ENCODE measurements around the gene ZNF793. TPM values are rescaled to one million over a fixed set of nuclear protein-coding genes. Genes with fewer than 3 reads are reported as not detected.

Gene ZNF793
- total RNA-seq, 1 donor from 2014 or later = 6.4 TPM

DNA sequence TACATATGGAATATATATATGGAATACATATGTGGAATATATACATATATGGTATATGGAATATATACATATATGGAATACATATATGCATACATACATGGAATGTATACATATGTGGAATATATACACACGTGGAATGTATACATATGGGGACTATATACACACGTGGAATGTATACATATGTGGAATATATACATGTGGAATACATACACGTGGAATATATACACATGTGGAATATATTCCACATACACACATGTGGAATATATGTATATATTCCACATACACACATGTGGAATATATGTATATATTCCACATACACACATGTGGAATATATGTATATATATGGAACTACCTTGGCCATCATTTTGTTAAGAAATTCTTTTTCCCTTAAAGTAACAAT, 56.8 kb downstream of the ZNF793 start:
- no peak for ATAC-seq
- intact Hi-C loops (cut with micrococcal nuclease) = no loop called here

GRCh38 chr19:37564624-37565369, 58.1 kb downstream of the ZNF793 start:
- no peak for ATAC-seq
- intact Hi-C loops (cut with micrococcal nuclease) = no loop called here

More for the DNA sequence above, 56.8 kb downstream of the ZNF793 start:
- no peak for DNase-seq

GRCh38 chr19:37565370-37565669, 58.6 kb downstream of the ZNF793 start:
- DNase-seq = no peak
- ATAC-seq = no peak
- intact Hi-C loops (cut with micrococcal nuclease) = no loop called here

More at GRCh38 chr19:37564624-37565369, 58.1 kb downstream of the ZNF793 start:
- DNase-seq = no peak

DNA sequence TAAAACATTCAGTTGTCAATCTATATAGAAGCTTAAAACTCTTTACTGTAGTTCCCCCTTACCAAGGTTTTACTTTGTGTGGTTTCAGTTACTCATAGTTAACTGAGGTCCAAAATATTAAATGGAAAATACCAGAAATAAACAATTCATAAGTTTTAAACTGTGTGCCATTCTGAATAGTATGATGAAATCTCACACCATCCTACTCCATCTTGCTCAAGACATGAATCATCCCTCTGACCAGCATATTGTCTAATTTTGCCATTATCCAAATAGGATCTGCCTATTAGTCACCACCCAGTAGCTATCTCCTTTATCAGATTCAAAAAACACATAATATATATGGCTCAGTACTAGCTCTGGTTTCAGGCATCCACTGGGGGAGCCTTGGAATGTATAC, 65.5 kb downstream of the ZNF793 start:
- ATAC-seq (no peak), DNase-seq (no peak)
- intact Hi-C loops (cut with micrococcal nuclease) = loop anchor here (5.0 kb wide), 1 partner anchor 590 kb away; no protein-coding TSS in a partner anchor

GRCh38 chr19:37583340-37583739, 76.6 kb downstream of the ZNF793 start:
- intact Hi-C loops (cut with micrococcal nuclease) = no loop called here
- no peak for ATAC-seq
- DNase-seq = no peak

Other genes starting within 250 kb of the ZNF793 start
- 6.1 TPM for gene ZNF527, start 135.8 kb upstream of the ZNF793 start, total RNA-seq
- 6.8 TPM for gene ZNF569, start 39.5 kb upstream of the ZNF793 start, total RNA-seq
- 7.3 TPM for gene ZNF570, start 37.6 kb upstream of the ZNF793 start, total RNA-seq
- 3.8 TPM for gene ZNF571, start 87.9 kb downstream of the ZNF793 start, total RNA-seq
- gene ZNF540, start 87.9 kb downstream of the ZNF793 start, total RNA-seq = 8.8 TPM
- 9.3 TPM for gene ZFP30, start 148.5 kb downstream of the ZNF793 start, total RNA-seq
- 9.3 TPM for gene ZNF607, start 212.8 kb downstream of the ZNF793 start, total RNA-seq

Measured in left ventricle myocardium superior (tissue), 1 donor.